ENCODE results near the gene TBX4. TPM values are rescaled to one million over a fixed set of nuclear protein-coding genes. Genes with fewer than 3 reads are reported as not detected.
"Not testable (repeated sequence)": the region's sequence is repeated elsewhere in the genome, so short reads cannot be mapped to it uniquely, and the experiment has no call there.

Gene TBX4
- total RNA-seq, 1 experiment from 2014 or later: not detected

DNA sequence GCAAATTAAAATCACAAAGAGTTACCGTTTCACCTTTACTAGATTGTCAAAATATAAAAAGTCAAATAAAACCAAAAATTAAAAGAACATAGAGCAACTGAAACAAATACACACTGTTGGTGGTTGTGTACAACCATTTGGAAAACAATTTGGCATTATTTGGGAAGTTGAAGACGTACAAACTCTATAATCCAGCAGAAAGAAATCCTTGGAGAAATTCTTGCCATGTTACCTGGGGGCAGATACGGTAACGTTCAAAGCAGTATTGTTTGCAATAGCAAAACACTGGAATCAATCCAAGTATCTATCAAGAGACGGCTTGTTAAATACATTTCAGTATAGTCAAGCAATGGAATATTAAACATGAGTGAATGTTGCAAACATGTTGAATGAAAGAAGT, 56.7 kb downstream of the TBX4 start:
- Histone ChIP-seq H3K23ac (ENCODE audit: insufficient read length, low read depth, low read length) (no peak overlapping the region), H4K91ac (ENCODE audit: insufficient read length, low read depth, low read length) (no peak overlapping the region), H3K9me3 (ENCODE audit: control insufficient read depth, low read depth, low read length) (no peaks in the 10 kb centered on the region), H3K79me1 (ENCODE audit: insufficient read depth, low read depth, low read length, poor library complexity, severe bottlenecking) (no peaks in the 10 kb centered on the region), H3K27ac (ENCODE audit: insufficient read length, low read depth, low read length) (no peak overlapping the region), H4K20me1 (ENCODE audit: control insufficient read depth, insufficient read depth, insufficient read length) (no peaks in the 10 kb centered on the region), H2AK5ac (ENCODE audit: insufficient read length, low read length) (no peak overlapping the region), H3K23me2 (ENCODE audit: insufficient read length, low read depth, low read length, poor library complexity, severe bottlenecking) (no peaks in the 10 kb centered on the region), H2BK20ac (ENCODE audit: low read depth, low read length, poor library complexity, severe bottlenecking) (no peak overlapping the region), H3K56ac (ENCODE audit: insufficient read length, low read depth, low read length) (no peak overlapping the region), H2AFZ (ENCODE audit: low read length) (no peak overlapping the region), H2BK15ac (ENCODE audit: low read depth, low read length) (no peak overlapping the region), H4K8ac (replicated peaks; ENCODE audit: insufficient read length, low read depth, low read length) (no peak overlapping the region), H3K4me1 (ENCODE audit: insufficient read depth, low read length) (no peaks in the 10 kb centered on the region), H3K14ac (ENCODE audit: insufficient read depth, low read length) (no peak overlapping the region), H3K79me2 (ENCODE audit: insufficient read depth, low read length) (no peaks in the 10 kb centered on the region), H3K18ac (ENCODE audit: insufficient read length, low read depth, low read length) (no peak overlapping the region), H3T11ph (ENCODE audit: low read length) (no peak overlapping the region), H3K9ac (ENCODE audit: extremely low read depth, insufficient read length, low read length) (no peak overlapping the region), H2BK12ac (ENCODE audit: insufficient read length, low read depth, low read length) (no peak overlapping the region), H3K4ac (ENCODE audit: low read depth, low read length) (no peak overlapping the region), H2BK120ac (ENCODE audit: low read depth, low read length, poor library complexity, severe bottlenecking) (no peak overlapping the region), H4K5ac (ENCODE audit: insufficient read length, low read depth, low read length) (no peak overlapping the region), H2BK5ac (ENCODE audit: insufficient read length, low read length) (no peak overlapping the region), H3K4me2 (ENCODE audit: insufficient read depth, insufficient read length, low read length) (no peak overlapping the region), H3K27me3 (ENCODE audit: insufficient read depth, low read length) (no peaks in the 10 kb centered on the region)
- no peak overlapping the region for H3K4me3 Mint-ChIP-seq
- no peaks in the 10 kb centered on the region for H3K9me3 Mint-ChIP-seq
- peaks cover 5% of the 10 kb centered on the region for H3K27me3 Mint-ChIP-seq (ENCODE audit: low read depth)
- no CpG with 5 or more reads among the region's 5 CpGs for WGBS (ENCODE audit: extremely low coverage, insufficient read length, low lambda C conversion rate)
- TF ChIP-seq, protein P1, sequence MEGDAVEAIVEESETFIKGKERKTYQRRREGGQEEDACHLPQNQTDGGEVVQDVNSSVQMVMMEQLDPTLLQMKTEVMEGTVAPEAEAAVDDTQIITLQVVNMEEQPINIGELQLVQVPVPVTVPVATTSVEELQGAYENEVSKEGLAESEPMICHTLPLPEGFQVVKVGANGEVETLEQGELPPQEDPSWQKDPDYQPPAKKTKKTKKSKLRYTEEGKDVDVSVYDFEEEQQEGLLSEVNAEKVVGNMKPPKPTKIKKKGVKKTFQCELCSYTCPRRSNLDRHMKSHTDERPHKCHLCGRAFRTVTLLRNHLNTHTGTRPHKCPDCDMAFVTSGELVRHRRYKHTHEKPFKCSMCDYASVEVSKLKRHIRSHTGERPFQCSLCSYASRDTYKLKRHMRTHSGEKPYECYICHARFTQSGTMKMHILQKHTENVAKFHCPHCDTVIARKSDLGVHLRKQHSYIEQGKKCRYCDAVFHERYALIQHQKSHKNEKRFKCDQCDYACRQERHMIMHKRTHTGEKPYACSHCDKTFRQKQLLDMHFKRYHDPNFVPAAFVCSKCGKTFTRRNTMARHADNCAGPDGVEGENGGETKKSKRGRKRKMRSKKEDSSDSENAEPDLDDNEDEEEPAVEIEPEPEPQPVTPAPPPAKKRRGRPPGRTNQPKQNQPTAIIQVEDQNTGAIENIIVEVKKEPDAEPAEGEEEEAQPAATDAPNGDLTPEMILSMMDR (conservative IDR thresholded peaks at IDR 0.05): no peak
- no peak overlapping the region for H3K27ac Mint-ChIP-seq
- H3K4me1 Mint-ChIP-seq: peaks cover 0 to 5% of the 10 kb centered on the region in 2 experiments; a peak in 1 of 4 replicates
- no peaks in the 10 kb centered on the region for H3K36me3 Mint-ChIP-seq (ENCODE audit: insufficient read depth in 1 of 3, low read depth in 3 of 3)
- DNase-seq: no peak

DNA sequence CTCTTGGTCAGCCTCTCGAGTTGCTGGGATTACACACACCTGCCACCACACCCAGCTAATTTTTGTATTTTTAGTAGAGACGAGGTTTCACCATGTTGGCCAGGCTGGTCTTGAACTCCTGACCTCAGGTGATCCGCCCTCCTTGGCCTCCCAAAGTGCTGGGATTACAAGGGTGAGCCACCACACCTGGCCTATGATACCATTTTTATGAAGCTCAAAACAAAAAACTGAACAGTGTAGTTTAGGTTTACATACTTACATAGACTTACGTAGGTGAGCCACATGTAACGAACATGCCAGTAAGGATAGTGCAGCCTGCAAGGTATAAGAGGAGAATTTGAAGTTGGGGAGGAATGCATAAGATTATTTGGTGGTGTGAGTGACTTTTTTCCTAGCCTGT, 57.2 kb downstream of the TBX4 start:
- H4K20me1 ChIP-seq (ENCODE audit: control insufficient read depth, insufficient read depth, insufficient read length); H3K4me3 Mint-ChIP-seq; H2BK15ac ChIP-seq (ENCODE audit: low read depth, low read length); H4K8ac ChIP-seq (replicated peaks; ENCODE audit: insufficient read length, low read depth, low read length); H4K5ac ChIP-seq (ENCODE audit: insufficient read length, low read depth, low read length); H3K79me1 ChIP-seq (ENCODE audit: insufficient read depth, low read depth, low read length, poor library complexity, severe bottlenecking); H3K9me3 Mint-ChIP-seq; DNase-seq; H3K18ac ChIP-seq (ENCODE audit: insufficient read length, low read depth, low read length); H3T11ph ChIP-seq (ENCODE audit: low read length); H3K56ac ChIP-seq (ENCODE audit: insufficient read length, low read depth, low read length); H3K23me2 ChIP-seq (ENCODE audit: insufficient read length, low read depth, low read length, poor library complexity, severe bottlenecking); H3K4ac ChIP-seq (ENCODE audit: low read depth, low read length); H3K4me1 ChIP-seq (ENCODE audit: insufficient read depth, low read length); H3K4me1 Mint-ChIP-seq; H4K91ac ChIP-seq (ENCODE audit: insufficient read length, low read depth, low read length); H2BK120ac ChIP-seq (ENCODE audit: low read depth, low read length, poor library complexity, severe bottlenecking); H2BK5ac ChIP-seq (ENCODE audit: insufficient read length, low read length); H3K27ac Mint-ChIP-seq; H3K14ac ChIP-seq (ENCODE audit: insufficient read depth, low read length); H3K79me2 ChIP-seq (ENCODE audit: insufficient read depth, low read length); H3K27me3 ChIP-seq (ENCODE audit: insufficient read depth, low read length); H3K27ac ChIP-seq (ENCODE audit: insufficient read length, low read depth, low read length); H3K9ac ChIP-seq (ENCODE audit: extremely low read depth, insufficient read length, low read length); H3K4me2 ChIP-seq (ENCODE audit: insufficient read depth, insufficient read length, low read length); H3K27me3 Mint-ChIP-seq (ENCODE audit: low read depth); H3K23ac ChIP-seq (ENCODE audit: insufficient read length, low read depth, low read length); H2BK20ac ChIP-seq (ENCODE audit: low read depth, low read length, poor library complexity, severe bottlenecking); H3K9me3 ChIP-seq (ENCODE audit: control insufficient read depth, low read depth, low read length); H3K36me3 Mint-ChIP-seq (ENCODE audit: insufficient read depth in 1 of 3, low read depth in 3 of 3); H2BK12ac ChIP-seq (ENCODE audit: insufficient read length, low read depth, low read length); H2AK5ac ChIP-seq (ENCODE audit: insufficient read length, low read length); H2AFZ ChIP-seq (ENCODE audit: low read length): not testable (repeated sequence)
- no CpG with 5 or more reads among the region's 5 CpGs for WGBS (ENCODE audit: extremely low coverage, insufficient read length, low lambda C conversion rate)

All from H9 (cell line).